BE2C (cell line): ENCODE measurements around the gene MN1.

Experiments
- DNase-seq: peaks from one replicate; pipeline ENCODE4 v3.0.0-alpha.2; 2020
- H3K27me3 ChIP-seq: fragments of 250-450 bp; sonication (Bioruptor Pico); 2 replicates; pipeline ENCODE4 v1.5.1; 2020; ENCODE audit warnings: mild to moderate bottlenecking
- H3K36me3 ChIP-seq: fragments of 250-450 bp; sonication (Bioruptor Pico); 2 replicates; pipeline ENCODE4 v1.5.1; 2020; ENCODE audit warnings: mild to moderate bottlenecking
- H3K4me1 ChIP-seq: fragments of 250-450 bp; sonication (Bioruptor Pico); 2 replicates; pipeline ENCODE4 v1.5.1; 2020
- H3K4me3 ChIP-seq: 2 replicates; pipeline ENCODE4 v1.5.1; 2011; ENCODE audit warnings: low read depth, low read length
- H3K9me3 ChIP-seq: fragments of 250-450 bp; sonication (Bioruptor Pico); 2 replicates; pipeline ENCODE4 v1.5.1; 2020
- CTCF ChIP-seq: IDR thresholded peaks from 2 replicates; pipeline ENCODE4 v1.5.1; 2012; ENCODE audit warnings: mild to moderate bottlenecking, low read depth, low read length

The MN1 gene

GRCh38 chr22:27774200-27774599 lies 27.4 kb downstream of the MN1 start:
- no peak for DNase-seq
- no peaks in the 10 kb centered on the region for H3K36me3 ChIP-seq
- TF ChIP-seq CTCF: no peak
- no peaks in the 10 kb centered on the region; the same call in 1 of the 2 replicates for H3K27me3 ChIP-seq
- peaks cover 5% of the 10 kb centered on the region; the same call in 1 of the 2 replicates for H3K4me1 ChIP-seq
- no peaks in the 10 kb centered on the region for H3K9me3 ChIP-seq
- H3K4me3 ChIP-seq: no peak overlapping the region

GRCh38 chr22:27772984-27773498 lies 28.5 kb downstream of the MN1 start:
- Histone ChIP-seq H3K9me3 (no peaks in the 10 kb centered on the region), H3K27me3 (peaks cover 2% of the 10 kb centered on the region; the same call in 1 of the 2 replicates), H3K4me1 (peaks cover 5% of the 10 kb centered on the region; the same call in 1 of the 2 replicates), H3K4me3 (no peak overlapping the region), H3K36me3 (no peaks in the 10 kb centered on the region)
- TF ChIP-seq CTCF: no peak
- no peak for DNase-seq

- no peak for TF ChIP-seq CTCF
- Histone ChIP-seq H3K27me3 (peaks cover 5% of the 10 kb centered on the region), H3K4me1 (peaks cover 5% of the 10 kb centered on the region; the same call in 1 of the 2 replicates), H3K9me3 (no peaks in the 10 kb centered on the region), H3K4me3 (no peak overlapping the region), H3K36me3 (no peaks in the 10 kb centered on the region)
- no peak for DNase-seq
These were observed 29.2 kb downstream of the MN1 start for GRCh38 chr22:27772081-27772983.

GRCh38 chr22:27771637-27772036 lies 29.9 kb downstream of the MN1 start:
- H3K4me3 ChIP-seq: no peak overlapping the region
- H3K36me3 ChIP-seq: no peaks in the 10 kb centered on the region
- H3K4me1 ChIP-seq: peaks cover 5% of the 10 kb centered on the region; the same call in 1 of the 2 replicates
- DNase-seq: no peak
- H3K27me3 ChIP-seq: peaks cover 6% of the 10 kb centered on the region
- no peak for TF ChIP-seq CTCF
- H3K9me3 ChIP-seq: no peaks in the 10 kb centered on the region

GRCh38 chr22:27769012-27769411 lies 32.5 kb downstream of the MN1 start:
- Histone ChIP-seq H3K4me3 (no peak overlapping the region), H3K36me3 (no peaks in the 10 kb centered on the region), H3K9me3 (no peaks in the 10 kb centered on the region), H3K4me1 (no peaks in the 10 kb centered on the region), H3K27me3 (peaks cover 6% of the 10 kb centered on the region)
- DNase-seq: no peak
- TF ChIP-seq CTCF: no peak
